Stimulated activated CD4-positive, alpha-beta T cell treated with anti-CD3 and anti-CD28 coated beads, Interleukin-2, amount 100 ng/mL, for 4 hours (primary cell): ENCODE data around the gene PRPF6.

ENCODE experiments used
- DNase-seq: peaks from one replicate; pipeline ENCODE4 v3.0.0-alpha.2; 2020; ENCODE audit warnings: low read depth

PRPF6 gene

DNA sequence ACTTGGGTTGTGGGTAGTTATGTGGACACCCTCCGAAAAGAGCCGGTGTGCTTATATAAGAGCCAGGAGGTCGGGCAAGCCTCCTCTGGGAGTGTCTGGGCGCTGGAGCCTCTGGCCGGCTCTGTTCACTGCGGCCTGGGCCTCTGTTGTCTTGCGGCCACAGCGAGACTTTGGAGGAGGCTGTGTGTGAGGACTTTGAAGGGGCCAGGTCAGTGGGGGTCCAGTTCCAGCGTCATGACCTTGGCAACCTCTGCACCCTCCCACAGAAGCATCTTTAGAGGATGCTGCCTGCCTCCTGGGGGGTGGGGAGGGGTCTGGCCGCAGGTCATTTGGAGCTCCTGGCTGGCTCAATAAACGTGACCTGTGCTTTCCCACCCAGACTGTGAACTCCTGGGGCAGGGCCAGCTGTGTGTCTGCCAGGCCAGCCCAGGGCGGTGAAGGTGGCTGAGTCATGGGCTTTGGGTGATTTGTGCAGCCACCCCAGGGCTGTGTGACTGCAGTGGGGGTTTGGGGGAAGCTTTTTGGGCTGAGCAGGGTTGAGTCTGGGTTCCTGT is 83.3 kb downstream of the PRPF6 start:
- DNase-seq = no peak

DNA sequence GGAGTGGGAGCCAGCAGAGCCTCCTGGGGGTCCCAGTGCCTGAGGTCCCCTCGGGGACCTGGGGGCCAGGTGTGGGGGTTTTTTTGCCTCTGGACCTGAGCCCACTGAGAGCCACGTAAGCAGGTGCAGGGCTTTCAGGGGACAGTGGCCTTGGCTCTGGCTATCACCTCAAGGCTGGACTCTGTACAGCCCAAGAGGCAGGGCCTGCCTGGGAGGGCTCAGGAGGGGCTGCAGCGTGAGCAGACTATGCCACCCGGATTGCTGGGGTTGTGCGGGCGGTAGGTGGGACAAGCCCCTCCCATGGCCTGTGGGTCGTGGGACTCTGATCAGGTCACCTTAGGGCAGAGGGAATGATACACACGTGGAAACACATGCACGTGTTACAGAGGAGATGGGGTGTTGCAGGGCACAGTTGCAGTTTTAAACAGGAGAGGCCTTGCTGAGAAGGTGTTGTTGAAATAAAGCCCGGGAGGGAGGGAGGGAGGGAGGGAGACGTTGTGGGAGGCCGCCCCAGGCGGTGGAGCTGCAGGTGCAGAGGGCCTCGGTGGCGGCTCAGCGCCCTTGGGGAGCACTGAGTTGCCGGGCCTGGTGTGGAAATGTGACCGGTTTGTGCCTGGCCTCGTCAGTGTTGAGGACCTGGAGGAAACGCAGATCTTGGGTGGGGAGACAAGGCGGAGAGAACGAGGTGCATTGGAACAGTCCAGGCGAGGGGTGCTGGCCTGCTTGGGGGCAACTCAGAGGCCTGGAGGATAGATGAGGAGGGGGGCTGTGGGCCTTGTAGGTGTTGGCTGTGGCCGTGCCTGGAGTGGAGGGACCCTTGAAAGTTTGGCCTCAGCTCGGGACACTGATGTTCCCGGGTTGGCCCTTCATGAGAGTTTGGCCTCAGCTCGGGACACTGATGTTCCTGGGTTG is 84.4 kb downstream of the PRPF6 start:
- no peak for DNase-seq

DNA sequence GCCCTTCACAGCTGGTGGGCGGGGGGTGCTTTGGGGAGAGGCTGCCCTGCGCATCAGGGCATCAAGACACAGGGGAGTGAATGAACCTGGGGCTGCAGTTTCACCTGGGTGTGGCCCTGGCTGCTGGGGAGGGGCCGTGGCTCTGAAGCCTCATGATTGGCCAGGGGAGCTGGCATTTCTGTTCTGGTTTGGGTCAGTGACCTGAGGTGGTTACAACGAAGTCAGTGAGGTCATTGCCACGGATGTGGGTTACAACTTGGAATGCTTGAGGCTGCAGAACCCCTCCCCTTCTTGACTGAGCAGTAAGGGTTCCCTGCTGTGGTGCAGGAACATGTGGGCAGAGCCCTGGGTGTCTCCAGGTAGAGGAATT is 85.0 kb downstream of the PRPF6 start:
- DNase-seq = no peak

DNA sequence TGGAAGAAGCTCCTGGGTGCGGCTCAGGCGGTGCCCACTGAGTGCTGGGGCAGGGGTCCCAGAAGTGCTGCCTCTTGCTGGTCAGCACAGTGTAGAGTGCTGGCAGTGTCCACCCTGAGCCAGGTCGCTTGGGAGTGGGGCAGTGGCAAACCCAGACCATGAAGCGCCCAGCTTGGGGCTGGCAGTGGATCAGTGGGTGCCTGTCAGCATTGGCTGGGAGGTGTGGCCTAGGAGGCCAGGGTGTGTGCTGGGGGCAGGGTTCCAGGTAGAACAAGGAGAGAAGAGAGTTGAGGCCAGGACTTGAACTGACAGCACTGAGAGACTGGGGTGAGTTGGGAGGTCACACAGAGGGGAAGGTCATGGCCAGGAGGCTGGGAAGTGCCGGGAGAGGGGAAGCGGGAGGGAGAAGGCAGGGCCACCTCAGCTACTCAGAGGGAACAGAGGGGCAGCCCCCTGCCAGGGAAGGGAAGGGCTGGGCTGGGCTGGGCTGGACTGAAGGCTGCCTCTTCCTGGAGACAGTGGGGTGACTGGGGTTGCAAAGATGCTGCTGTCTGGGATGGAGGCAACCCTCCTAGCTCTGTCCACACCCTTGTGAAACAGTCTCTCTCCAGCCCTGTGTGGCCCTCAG is 86.2 kb downstream of the PRPF6 start:
- no peak for DNase-seq

DNA sequence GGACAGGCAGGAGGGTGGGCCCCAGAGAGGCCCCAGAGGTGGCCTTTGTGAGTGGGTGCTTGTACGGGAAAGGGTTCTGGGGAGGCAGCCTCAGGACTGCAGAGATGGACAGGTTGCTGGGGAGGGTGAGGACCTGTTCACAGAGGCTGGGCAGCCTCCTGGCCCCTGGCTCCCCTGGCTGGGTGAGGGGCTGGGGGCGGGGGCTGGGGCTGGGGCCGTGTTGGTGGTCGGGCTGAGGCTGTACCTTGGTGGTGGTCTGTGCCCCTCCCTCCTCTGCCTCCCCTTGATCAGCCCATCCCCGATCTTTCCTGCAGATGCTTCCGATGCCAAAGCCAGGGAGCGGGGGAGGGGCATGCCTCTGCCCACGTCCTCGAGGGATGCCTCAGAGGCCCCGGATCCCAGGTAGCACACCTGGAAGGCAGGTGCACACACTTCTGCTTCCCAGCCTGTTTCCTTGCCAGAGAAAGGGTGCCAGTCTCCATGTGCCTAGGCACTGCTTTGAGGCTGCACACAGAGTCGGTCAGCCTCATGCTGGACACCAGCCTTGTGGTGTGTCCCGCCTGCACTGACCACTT is 86.9 kb downstream of the PRPF6 start:
- DNase-seq = no peak

DNA sequence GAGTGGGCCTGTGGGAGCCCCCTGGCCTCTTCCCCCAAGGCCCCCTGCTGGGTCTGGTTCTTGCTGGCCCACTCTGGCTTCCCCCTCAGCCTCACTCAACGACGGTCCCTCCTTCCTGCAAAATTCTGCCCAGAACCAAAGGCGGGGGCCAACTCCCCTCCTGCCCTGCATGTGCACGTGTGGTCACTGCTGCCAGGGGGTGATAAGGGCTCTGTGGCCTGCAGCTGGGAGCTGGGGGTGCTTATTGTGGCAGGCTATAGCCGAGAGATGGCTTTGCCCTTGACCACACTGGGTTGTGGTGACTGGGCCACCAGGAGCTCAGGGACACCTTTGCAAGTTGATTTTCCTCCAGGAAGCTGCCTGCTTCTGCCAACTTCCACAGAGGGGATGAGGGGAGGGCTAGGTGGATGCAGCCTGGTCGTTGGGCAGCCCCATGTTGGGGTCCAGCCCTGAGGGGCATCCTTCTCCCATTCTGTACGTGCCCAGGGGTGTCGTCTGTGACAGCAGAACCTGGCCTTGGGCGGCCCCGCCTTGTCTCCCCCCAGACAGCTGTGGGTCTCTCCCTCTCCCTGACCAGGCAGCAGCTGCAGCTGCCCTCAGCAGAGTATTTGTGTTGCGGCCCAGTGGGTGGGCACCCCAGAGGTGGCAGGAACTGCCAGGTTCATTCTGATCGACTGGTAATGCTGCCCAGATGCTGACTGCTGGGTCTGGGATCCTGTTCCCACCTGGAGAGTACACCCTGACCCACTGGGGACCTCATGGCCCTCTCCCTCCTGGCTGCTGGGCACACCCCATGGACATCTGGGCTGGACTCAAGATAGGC is 87.7 kb downstream of the PRPF6 start:
- no peak for DNase-seq

DNA sequence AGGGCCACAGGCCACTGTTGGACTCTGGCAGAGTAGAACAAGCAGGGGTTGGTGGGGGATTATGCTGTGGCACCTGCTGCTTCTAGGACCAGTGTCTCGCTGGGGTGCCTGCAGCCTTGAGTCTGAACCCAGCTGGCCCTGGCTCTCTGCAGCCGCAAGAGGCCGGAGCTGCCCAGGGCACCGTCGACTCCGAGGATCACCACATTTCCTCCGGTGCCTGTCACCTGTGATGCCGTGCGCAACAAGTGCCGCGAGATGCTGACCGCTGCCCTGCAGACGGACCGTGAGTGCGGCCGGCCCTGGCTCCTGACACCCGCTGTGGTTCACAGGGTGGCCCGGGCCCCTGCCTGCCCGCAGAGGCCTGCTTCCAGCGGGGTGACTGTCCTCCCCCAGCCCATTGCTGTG is 88.3 kb downstream of the PRPF6 start:
- no peak for DNase-seq

DNA sequence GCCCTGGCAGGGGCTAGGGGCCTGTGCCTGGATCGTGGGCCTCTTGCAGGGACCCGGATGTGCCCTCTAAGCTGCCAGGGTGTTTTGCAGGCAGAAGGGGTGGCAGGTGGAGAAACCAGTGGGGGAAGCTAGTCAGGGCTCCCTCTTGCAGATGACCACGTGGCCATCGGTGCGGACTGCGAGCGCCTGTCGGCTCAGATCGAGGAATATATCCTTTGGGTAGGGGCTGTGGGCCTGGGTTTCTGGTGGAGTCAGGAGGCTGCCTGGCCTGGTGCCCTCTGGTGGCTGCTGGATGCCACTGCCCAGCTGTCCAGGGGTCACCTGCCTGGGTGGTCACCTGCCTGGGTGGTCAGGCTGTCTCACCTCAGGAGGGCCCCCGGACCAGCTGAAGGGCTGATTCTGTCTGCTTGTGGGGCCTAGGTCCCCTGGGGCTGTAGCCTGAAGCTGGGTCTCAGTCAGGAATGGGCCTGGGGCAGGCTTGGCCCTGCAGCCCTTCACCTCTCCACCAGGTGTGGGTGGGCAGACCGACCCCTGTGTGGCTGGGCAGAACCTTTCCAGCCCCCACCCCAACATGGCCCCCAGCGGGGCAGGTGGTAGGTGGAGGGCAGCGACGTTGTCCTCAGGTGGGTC is 88.8 kb downstream of the PRPF6 start:
- no peak for DNase-seq

DNA sequence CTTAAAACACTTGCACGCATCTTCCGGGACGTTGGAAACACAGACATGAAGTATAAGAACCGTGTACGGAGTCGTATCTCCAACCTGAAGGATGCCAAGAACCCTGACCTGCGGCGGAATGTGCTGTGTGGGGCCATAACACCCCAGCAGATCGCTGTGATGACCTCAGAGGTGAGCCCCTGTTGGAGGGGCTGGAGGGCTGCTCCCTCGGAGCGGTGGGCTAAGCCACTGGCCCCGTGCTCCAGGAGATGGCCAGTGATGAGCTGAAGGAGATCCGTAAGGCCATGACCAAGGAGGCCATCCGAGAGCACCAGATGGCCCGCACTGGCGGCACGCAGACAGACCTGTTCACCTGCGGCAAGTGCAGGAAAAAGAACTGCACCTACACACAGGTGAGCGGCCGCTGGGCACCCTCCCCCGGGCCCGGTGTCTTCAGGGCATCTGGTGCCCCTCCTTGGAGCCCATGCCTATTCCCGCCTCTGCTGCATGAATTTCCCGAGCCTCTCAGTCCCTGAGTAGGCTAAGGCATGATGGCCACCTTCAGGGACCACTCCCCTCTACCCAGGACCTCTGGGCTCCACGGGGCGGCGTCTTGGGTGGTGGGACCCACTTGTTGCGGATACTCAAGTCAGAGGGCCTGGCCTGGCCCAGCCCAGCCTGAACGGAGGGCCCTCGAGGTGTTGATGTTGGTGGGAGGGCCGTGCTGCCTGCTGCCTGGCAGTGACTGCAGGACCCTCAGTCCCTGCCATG is 89.5 kb downstream of the PRPF6 start:
- no peak for DNase-seq

DNA sequence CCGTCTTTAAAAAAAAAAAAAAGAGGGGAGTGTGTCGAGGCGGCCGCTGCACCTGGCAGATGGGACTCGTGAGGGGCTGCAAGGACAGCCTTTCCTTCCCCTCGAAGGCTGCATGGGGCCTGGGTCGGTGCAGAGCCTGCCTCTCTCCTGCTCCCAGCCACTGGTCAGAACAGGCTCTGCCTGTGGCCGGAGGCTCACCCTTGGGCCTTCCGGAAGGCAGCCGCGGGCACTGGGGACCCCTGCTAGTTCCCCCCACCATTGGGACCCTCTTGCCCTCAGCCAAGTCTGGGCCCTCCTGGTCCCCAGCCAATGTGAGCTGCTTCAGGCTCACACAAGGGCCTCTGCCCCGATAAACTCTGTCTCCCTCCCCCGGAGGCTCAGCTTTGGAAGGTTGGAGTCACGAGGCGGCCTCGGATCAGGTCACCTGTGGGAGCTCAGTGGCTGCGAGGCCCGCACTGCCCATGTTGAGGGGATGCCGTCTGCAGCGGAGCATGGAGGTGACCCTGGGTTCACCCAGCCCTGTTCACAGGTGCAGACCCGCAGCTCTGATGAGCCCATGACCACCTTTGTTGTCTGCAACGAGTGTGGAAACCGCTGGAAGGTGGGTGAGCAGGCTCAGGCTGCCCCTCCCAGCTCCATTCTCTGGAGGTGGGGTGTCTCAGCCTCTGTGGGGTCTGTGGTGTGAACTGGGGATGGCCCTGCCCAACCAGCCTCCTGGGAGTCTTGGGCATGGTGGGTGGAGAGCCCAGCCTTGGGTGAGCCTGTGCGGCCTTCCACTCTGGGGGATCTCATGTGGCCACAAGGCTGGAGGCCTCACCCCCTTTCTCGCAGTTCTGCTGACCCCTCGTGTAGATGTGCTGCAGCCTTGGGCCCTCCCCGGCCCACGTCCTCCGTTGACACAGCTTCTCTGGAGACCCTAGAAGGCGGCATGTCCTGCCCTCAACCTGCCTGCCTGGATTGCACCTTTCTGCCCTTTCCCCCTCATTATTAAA is 90.7 kb downstream of the PRPF6 start:
- DNase-seq = no peak

DNA sequence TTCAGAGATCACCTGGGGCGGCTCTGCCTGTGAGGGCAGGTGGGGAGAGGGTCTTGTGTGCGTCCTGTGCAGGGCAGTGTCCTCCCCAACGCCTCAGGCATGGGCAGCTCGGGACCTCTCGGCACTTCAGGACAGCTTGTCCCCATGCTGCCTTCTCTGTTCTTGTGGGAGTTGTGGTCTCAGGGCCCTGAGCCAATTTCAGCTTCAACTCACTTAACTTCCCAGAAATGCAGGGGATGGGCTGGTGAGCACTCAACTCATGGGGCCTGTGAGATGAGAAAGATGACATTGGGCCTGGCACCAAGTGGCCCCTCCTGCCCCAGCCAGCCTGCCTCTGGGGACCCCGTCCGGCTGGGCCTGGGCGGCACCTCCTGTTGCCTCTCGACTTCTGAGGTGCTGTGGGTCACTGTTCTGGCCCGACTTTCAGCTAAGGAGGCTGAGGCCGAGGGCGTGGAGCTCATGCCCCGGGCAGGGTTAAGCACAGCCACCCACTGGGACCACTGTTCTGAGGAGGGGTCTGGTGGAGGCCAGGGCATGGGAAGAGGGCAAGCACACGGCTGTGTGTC is 91.6 kb downstream of the PRPF6 start:
- DNase-seq = no peak

DNA sequence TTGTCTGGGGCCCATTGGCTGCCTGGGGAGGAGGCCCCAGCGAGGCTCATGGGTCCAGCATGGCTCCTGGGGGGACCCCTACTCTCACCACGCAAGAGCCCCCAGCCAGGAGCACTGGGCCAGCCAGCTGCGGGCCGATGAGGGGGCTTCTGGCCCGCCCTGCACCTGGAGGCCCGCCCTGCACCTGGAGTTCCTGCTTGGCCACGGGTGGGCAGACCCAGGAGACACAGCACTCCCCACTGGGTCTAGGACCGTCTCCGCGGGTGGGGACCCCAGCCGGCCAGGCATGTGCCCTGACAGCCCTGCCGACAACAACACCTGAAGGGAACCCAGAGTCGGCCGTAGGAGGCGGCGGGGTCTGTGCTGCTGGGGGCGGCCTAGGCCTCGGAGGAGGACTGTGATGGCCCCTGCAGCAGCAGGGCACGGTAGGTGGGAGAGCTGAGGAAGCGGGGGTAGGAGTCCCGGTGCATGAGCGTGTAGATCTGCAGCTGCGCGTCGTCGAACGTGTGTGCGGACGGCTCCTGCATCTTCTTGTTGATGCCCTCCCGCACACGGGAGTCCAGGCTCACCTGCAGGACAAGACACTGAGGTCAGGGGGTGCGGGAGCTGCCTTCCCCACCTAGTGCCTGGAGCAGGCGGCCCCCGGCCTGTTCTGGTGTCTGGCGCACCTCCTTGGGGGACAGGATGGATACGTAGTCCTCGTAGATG is 92.7 kb downstream of the PRPF6 start:
- DNase-seq = no peak

DNA sequence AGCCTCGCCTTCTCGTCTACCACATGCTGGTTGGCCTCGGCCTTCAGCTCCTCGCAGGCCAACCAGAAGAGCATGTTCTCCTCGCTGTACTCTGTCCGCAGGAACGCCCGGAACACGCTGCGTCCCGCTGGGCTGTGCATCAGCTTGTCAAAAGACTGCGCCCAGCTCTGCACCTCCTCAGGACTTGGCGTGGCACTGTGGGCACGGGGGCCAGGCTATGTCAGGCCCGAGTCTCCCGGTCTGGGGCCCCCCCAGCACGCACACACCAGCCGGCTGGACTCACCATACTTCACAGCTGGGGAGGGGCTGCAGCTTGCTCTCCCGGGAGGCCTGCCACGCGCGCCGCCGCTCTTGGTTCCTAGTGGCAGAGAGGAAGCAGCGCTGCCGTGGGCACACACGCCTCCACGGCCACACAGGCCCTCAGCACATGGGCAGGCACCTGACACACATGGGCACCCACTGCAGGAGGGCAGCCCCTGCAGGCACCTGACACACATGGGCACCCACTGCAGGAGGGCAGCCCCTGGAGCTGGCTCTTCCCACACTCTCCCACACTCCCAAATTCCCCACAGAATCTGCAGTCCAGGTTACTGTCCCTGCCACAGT is 93.4 kb downstream of the PRPF6 start:
- no peak for DNase-seq

DNA sequence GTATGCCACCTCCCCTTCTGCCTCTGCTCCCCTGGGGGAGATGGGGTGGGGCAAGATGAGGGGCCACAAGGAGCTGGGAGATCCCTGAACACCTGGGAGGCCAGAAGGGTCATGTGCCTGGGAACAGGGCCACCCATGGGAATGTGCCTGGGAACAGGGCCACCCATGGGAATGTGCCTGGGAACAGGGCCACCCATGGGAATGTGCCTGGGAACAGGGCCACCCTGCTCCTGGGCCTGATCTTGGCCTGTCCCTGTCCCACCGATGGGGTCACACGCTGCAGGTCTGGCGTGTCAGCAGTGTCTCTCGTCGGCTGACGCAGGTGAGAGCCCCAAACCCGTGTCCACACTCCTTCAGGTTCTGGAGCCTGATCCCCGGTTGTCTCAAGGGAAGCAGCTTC is 94.0 kb downstream of the PRPF6 start:
- DNase-seq = no peak

DNA sequence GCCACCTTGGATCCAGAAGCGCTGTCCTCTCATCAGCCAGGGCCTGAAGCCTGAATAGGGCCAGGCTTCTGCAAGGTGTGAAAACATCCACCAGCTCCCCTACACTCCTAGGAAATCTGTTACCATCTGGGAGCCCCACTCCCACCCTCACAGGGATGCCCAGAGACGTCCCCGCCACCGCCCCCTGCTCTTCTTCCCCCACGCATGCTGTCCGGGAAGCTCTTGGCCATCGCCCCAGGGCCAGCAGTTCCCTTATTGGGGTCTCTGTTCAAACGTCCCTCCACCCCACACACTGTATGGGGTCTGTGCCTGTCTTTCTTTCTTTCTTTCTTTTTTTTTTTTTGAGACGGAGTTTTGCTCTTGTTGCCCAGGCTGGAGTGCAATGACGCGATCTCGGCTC is 94.6 kb downstream of the PRPF6 start:
- no peak for DNase-seq

DNA sequence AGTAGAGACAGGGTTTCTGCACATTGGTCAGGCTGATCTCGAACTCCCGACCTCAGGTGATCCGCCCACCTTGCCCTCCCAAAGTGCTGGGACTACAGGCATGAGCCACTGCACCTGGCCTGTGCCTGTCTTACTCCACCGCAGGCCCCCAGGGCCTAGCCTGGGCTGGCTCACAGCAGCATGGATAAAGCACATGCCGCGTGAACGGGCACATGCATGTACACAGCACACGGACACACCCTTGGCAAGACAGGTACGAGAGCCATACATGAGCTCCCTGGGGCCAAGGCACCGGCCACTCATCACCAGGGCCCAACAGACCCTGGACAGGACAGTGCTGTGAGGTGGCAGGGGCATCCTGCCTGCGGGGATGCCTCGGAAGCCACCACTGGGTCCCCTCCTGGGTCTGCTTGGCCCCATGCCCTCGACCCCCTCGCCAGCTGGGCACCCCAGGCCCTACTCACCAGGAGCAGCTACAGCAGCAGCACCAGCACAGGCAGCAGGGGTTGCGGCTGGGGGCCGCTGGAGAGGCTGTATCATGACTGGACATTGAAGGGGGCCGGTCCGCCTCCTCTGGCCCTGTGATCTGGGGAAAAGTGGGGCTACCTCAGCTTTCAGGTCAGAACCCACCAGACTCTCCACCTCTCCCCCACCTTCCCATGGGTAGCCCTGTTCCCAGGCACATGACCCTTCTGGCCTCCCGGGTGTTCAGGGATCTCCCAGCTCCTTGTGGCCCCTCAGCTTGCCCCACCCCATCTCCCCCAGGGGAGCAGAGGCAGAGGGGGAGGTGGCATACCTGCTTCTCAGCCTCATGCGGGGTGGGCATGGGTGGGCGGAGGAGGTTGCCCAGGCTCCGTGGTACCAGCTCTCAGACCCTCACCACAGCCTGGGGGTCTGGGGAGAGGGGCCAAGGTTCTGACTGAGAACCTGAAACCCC is 95.4 kb downstream of the PRPF6 start:
- no peak for DNase-seq

DNA sequence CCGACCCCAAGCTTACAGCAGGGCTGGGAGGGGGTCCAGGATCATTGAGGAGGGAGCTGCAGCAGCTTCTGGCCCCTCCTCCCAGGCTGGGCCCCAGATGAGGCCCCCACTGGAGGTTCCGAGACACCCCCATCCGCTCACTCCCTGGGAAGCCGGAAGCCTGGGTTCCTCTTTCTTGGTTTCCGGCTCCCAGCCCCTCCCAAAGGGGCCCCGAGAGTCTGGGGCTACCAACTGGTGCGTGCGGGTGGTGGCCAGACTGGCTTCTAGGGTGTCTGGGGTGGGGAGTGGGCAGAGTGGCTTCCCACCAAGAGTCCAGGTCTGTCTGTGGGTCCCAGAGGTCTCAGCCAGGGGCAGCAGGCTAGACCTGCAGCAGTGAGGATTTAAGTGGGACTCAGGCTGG is 96.2 kb downstream of the PRPF6 start:
- no peak for DNase-seq
